HCT116 (cell line): ENCODE data around the gene TMEM81. TPM values are rescaled to one million over a fixed set of nuclear protein-coding genes. Genes with fewer than 3 reads are reported as not detected.

Experiments used
- ATAC-seq: fragments of 200-7000 bp; cut with Tn5 transposase; 2 replicates; pipeline ENCODE4 v1.9.1; 2020; ENCODE audit warnings: mild to moderate bottlenecking, moderate library complexity
- BruUV-seq: library from RNA; stranded (reverse); fragments of 400-500 nt; replicated peaks from 2 replicates; lab custom pipeline; 2021; lab: Mats Ljungman, UMichigan
- CTCF ChIA-PET: fragments of 300-600 bp; sonication (Branson Sonifier 250); formaldehyde crosslinking; loops from one replicate; lab custom pipeline; 2021; ENCODE audit warnings: antibody characterized with exemption; lab: Charles Lee
- POLR2A ChIA-PET: fragments of 300-600, 350-600 bp; sonication (Branson Sonifier 250); formaldehyde crosslinking; loops from one replicate; lab custom pipeline; 2021; ENCODE audit warnings: antibody characterized with exemption; lab: Charles Lee
- RAD21 ChIA-PET, 2 experiments: fragments of 300-600 bp; sonication (Branson Sonifier 250); formaldehyde crosslinking; loops; one replicate each; lab custom pipeline; 2023; ENCODE audit warnings: low total read pairs in 2 of 2; ENCODE audit not compliant: uncharacterized antibody in 2 of 2, unreplicated experiment in 2 of 2, low non-redundant PET in 1 of 2; lab: Charles Lee
- DNase-seq: peaks from one replicate; pipeline ENCODE4 v3.0.0-alpha.2; 2010; ENCODE audit warnings: low read depth, low spot score
- H2AFZ ChIP-seq: fragments of 200-600 bp; shearing (Covaris generic), sonication (generic); 2 replicates; pipeline ENCODE4 v1.6.1; 2017; ENCODE audit warnings: low read depth, mixed run types, mixed read lengths, antibody characterized with exemption, low read length; ENCODE audit not compliant: poor library complexity, severe bottlenecking
- H3K27ac ChIP-seq: 2 replicates; pipeline ENCODE4 v1.5.1; 2012; ENCODE audit warnings: low read depth, low read length
- H3K27me3 ChIP-seq: fragments of 200-600 bp; sonication (generic); 2 replicates; pipeline ENCODE4 v1.6.1; 2016; ENCODE audit warnings: mixed run types, low read length, mixed read lengths; ENCODE audit not compliant: insufficient read depth
- H3K36me3 ChIP-seq, 2 experiments: fragments of 200-500 bp in 1 of 2; fragments of 200-600 bp in 1 of 2; sonication (Bioruptor generic) in 1 of 2; sonication (generic) in 1 of 2; 2 replicates each; pipeline versions ENCODE4 v1.5.1 to v1.6.1; 2014 to 2016; ENCODE audit warnings: low read length in 2 of 2, inconsistent platforms in 1 of 2, mixed read lengths in 1 of 2, mixed run types in 1 of 2; ENCODE audit not compliant: insufficient read depth in 2 of 2, control insufficient read depth in 1 of 2
- H3K4me1 ChIP-seq, 2 experiments: fragments of 200-600 bp in 1 of 2; sonication (generic) in 1 of 2; 2 replicates each; pipeline versions ENCODE4 v1.5.1 to v1.6.1; 2012 to 2017; ENCODE audit warnings: low read length in 2 of 2, inconsistent platforms in 1 of 2, mild to moderate bottlenecking in 1 of 2, mixed read lengths in 1 of 2, mixed run types in 1 of 2, moderate library complexity in 1 of 2; ENCODE audit not compliant: insufficient read depth in 2 of 2, control insufficient read depth in 1 of 2
- H3K4me2 ChIP-seq: fragments of 200-600 bp; sonication (generic); 2 replicates; pipeline ENCODE4 v1.6.1; 2017; ENCODE audit warnings: mixed run types, low read length, mixed read lengths
- H3K4me3 ChIP-seq, 2 experiments: fragments of 200-600 bp in 1 of 2; sonication (generic) in 1 of 2; replicated peaks in 1 of 2; 2 replicates each; pipeline ENCODE4 v1.5.1; 2011 to 2016; ENCODE audit warnings: low read length in 2 of 2, control low read depth in 1 of 2, low read depth in 1 of 2, mild to moderate bottlenecking in 1 of 2, mixed read lengths in 1 of 2, mixed run types in 1 of 2
- H3K79me2 ChIP-seq: fragments of 200-600 bp; sonication (generic); 2 replicates; pipeline ENCODE4 v1.6.1; 2017; ENCODE audit warnings: mild to moderate bottlenecking, mixed run types, low read length, moderate library complexity, mixed read lengths; ENCODE audit not compliant: insufficient read depth
- H3K9ac ChIP-seq: fragments of 200-600 bp; sonication (generic); 2 replicates; pipeline ENCODE4 v1.6.1; 2016; ENCODE audit warnings: low read length, mixed read lengths
- H3K9me2 ChIP-seq: fragments of 200-600 bp; sonication (generic), shearing (Covaris generic); 2 replicates; pipeline ENCODE4 v1.6.1; 2017; ENCODE audit warnings: mixed run types, mild to moderate bottlenecking, moderate library complexity; ENCODE audit not compliant: insufficient read depth
- H3K9me3 ChIP-seq, 2 experiments: fragments of 200-500 bp in 1 of 2; fragments of 200-600 bp in 1 of 2; sonication (Bioruptor generic) in 1 of 2; sonication (generic) in 1 of 2; 2 replicates each; pipeline ENCODE4 v1.6.1; 2014 to 2017; ENCODE audit warnings: low read length in 2 of 2, mixed read lengths in 2 of 2, inconsistent platforms in 1 of 2, low read depth in 1 of 2, mild to moderate bottlenecking in 1 of 2, mixed run types in 1 of 2, moderate library complexity in 1 of 2; ENCODE audit not compliant: control insufficient read depth in 1 of 2, insufficient read depth in 1 of 2
- H4K20me1 ChIP-seq: fragments of 200-600 bp; sonication (generic), shearing (Covaris generic); 2 replicates; pipeline ENCODE4 v1.6.1; 2017; ENCODE audit warnings: mixed run types, mild to moderate bottlenecking, moderate library complexity; ENCODE audit not compliant: insufficient read depth
- EGR1 ChIP-seq: IDR thresholded peaks from 2 replicates; pipeline ENCODE4 v1.6.1; 2012; ENCODE audit warnings: low read depth
- ELF1 ChIP-seq: IDR thresholded peaks from 2 replicates; pipeline ENCODE4 v1.6.1; 2012; ENCODE audit warnings: low read depth, borderline replicate concordance
- JUND ChIP-seq: IDR thresholded peaks from 2 replicates; pipeline ENCODE4 v1.6.1; 2012
- POLR2AphosphoS5 ChIP-seq: IDR thresholded peaks from 2 replicates; pipeline ENCODE4 v1.6.1; 2011; ENCODE audit warnings: mild to moderate bottlenecking, low read depth, low read length, moderate library complexity
- SP1 ChIP-seq: IDR thresholded peaks from 2 replicates; pipeline ENCODE4 v1.6.1; 2012; ENCODE audit warnings: low read depth
- TCF7L2 ChIP-seq: IDR thresholded peaks from 2 replicates; pipeline ENCODE4 v1.7.0; 2011; ENCODE audit warnings: borderline replicate concordance, inconsistent platforms; ENCODE audit not compliant: insufficient read depth, insufficient read length; ENCODE audit errors: extremely low read depth
- YY1 ChIP-seq: IDR thresholded peaks from 2 replicates; pipeline ENCODE4 v1.6.1; 2011; ENCODE audit warnings: low read length, low read depth, moderate library complexity, mild to moderate bottlenecking; ENCODE audit not compliant: insufficient replicate concordance; ENCODE audit errors: extremely low read depth
- ZBTB33 ChIP-seq: IDR thresholded peaks from 2 replicates; pipeline ENCODE4 v1.6.1; 2011; ENCODE audit warnings: mild to moderate bottlenecking, low read length, moderate library complexity; ENCODE audit not compliant: insufficient replicate concordance; ENCODE audit errors: extremely low read depth
- intact Hi-C: fragments of 100-400 bp; cut with micrococcal nuclease; formaldehyde crosslinking; loops from 2 replicates; pipeline ENCODE4 v1.10.0; 2022
- total RNA-seq: library from RNA; stranded (reverse); gene quantifications from one replicate; pipeline ENCODE4 v1.2.1, GENCODE V29; 2021; ENCODE audit not compliant: unreplicated experiment
- TF ChIP-seq, protein P1 (sequence below): IDR thresholded peaks from 2 replicates; pipeline ENCODE4 v1.6.1; 2012

TMEM81 gene
- total RNA-seq, 1 experiment from 2014 or later, result 4.9 TPM

DNA sequence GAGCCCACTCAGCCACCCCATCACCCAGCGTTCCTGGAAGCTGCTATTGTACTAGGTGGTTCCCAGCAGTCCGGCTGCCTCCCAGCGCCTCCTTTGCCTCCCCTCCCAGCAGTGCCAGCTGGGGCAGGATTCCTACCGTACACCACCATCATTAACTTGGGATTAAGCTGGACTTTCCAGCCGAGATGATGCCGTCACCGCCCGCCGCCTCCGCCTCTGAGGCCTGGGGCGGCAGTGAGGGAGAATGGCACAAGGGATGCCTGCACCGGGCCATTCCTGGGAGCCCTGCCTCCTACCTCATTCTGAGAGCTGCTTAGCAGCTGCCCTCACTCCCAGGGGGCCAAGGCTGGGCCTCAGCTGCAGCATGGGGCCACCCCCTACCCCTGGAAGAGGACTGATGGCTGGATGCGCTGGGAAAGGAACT, 28.1 kb downstream of the TMEM81 start:
- no peaks in the 10 kb centered on the region for H3K9me2 ChIP-seq
- BruUV-seq, result no TSS peak
- no peak overlapping the region for H3K9ac ChIP-seq
- ATAC-seq (no peak), DNase-seq (no peak)
- no peaks in the 10 kb centered on the region for H3K4me1 ChIP-seq
- no peaks in the 10 kb centered on the region for H3K36me3 ChIP-seq
- intact Hi-C loops, result no loop called here
- ChIA-PET CTCF (no interaction called here), RAD21 (no interaction called here), POLR2A (no interaction called here)
- no peak overlapping the region for H3K4me3 ChIP-seq
- H3K79me2 ChIP-seq, result no peaks in the 10 kb centered on the region
- no peaks in the 10 kb centered on the region for H4K20me1 ChIP-seq
- H3K27ac ChIP-seq, result no peak overlapping the region
- no peak overlapping the region for H2AFZ ChIP-seq
- no peaks in the 10 kb centered on the region for H3K27me3 ChIP-seq
- H3K4me2 ChIP-seq, result no peak overlapping the region
- TF ChIP-seq YY1 (no peak), JUND (no peak), POLR2AphosphoS5 (no peak), ELF1 (no peak), EGR1 (no peak), SP1 (no peak), TCF7L2 (no peak), ZBTB33 (no peak)
- TF ChIP-seq, protein P1, sequence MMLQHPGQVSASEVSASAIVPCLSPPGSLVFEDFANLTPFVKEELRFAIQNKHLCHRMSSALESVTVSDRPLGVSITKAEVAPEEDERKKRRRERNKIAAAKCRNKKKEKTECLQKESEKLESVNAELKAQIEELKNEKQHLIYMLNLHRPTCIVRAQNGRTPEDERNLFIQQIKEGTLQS, result no peak
- TF ChIP-seq, all 23 proteins: peak for 0
- no peaks in the 10 kb centered on the region for H3K9me3 ChIP-seq
